GM21423 (cell line): Measurements from ENCODE around the gene PRCP.
"Not testable (repeated sequence)": the region's sequence is repeated elsewhere in the genome, so short reads cannot be mapped to it uniquely, and the experiment has no call there.

ENCODE experiments used
- ATAC-seq: cut with Tn5 transposase; IDR thresholded peaks from one replicate; pipeline ENCODE4 v1.9.1; 2021; ENCODE audit warnings: mild to moderate bottlenecking, moderate library complexity; ENCODE audit not compliant: unreplicated experiment

The PRCP gene

DNA sequence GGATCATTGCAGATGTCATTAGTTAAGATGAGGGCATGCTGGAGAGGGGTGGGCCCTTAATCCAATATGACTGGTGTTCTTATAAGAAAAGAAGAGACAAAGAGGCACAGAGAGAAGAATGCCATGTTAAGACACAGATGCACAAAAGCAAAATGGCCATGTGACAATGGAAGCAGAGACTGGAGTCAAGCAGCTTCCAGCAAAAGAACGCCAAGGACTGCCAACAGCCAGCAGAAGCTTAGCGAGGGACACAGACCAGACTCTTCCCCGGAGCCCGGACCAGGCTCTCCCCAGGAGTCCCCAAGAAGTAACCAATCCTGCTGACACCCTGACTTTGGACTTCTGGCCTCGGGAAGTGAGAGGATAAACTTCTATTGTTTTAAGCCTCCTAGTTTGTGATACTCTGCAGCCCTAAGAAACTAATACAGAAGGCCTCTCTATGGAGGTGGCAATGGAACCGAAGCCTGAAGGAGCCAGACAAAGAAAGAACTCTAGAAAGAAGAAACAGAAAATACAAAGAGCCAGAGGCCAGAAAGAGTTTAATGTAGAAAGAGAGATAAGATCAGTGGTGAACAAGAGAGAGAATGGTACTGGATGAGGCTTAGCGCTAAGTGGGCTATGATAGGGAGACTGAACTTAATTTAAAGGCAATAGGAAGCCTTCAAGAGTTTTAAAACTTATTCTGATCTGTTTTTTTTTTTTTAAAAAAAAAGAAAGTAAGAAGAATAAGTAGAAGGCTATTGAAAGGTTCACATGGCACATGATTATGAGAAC is 27.7 kb downstream of the PRCP start:
- ATAC-seq = no peak

DNA sequence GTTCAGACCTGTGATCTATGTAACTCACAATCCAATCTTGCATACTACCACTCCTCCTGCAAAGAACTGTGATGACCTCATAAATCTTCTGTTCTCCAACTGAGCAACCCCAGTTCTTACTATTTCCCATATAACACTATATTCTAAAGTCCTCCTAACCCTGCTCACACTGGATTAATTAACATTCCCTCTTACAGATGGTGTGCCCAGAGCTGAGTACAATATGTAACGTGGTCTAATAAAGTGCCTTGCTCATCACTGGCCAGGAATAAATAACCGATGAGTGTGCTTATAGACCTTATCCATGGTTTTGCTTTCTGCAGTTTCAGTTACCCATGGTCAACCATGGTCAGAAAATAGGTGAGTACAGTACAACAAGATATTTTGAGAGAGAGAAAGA is 28.6 kb downstream of the PRCP start:
- ATAC-seq = no peak

GRCh38 chr11:82869657-82870056 is 30.6 kb downstream of the PRCP start:
- no peak for ATAC-seq

DNA sequence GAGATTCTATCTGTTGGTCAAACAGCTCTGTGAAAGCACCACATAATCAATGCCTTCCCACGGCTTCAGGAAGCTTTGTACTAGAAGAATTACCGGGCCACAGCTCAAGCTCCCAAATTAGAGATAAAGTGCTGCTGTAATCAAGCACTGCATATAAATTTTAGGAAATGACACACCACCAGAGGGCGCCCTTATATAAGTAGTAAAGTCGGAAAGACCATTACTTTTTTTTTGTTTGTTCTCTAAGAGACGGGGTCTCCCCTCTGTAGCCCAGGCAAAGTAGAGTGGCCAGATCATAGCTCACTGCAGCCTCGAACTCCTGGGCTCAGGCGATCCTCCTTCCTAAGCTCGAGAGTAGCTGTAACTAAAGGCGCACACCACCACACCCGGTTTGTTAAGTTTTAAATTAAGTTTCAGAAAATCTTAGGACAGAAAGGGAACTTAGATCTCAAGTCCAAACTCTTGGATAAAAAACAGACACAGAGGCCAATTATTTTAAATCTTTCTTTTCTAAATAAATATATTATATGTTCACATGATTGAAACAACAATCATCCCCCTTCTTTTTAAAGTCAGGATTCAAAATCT is 32.6 kb downstream of the PRCP start:
- no peak for ATAC-seq

DNA sequence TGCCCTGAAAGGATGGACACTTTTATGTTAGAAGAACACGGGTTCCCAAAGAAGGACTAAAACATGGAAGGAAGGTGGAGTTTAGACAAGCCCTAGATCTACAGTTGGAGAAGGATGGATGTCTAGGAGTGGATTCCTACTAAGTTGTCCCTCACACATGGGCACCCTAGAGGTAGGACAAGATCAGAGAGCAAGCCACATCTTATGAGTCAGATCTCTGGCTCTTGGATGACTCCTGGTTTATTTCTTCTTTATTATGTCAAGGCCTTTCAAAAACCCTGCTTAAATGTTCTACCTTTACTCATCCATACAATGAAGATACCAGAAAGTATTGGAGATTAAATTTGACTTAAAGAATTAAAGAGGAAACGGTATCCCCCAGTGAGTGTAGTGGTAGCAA is 34.4 kb downstream of the PRCP start:
- no peak for ATAC-seq

DNA sequence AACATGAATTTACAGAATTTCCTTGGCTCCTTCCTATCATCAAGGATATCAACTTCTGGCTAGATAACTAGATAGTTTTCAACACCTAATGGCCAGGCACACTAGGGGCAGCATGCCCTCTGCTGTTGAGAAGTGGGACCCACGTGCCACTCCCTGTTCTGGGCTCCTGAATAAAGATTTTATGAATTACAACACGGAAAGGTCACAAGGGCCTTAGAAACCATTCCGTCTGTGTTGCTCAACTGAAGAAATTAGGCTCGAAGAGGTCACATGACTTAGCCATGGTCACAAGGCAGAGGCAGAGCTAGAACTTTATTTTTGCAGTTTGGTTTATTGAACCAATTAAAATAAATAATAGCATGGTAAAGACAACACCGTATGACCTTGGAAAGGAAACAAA is 36.0 kb downstream of the PRCP start:
- no peak for ATAC-seq

- ATAC-seq = no peak
Observed at GRCh38 chr11:82863209-82863608, 37.0 kb downstream of the PRCP start.

DNA sequence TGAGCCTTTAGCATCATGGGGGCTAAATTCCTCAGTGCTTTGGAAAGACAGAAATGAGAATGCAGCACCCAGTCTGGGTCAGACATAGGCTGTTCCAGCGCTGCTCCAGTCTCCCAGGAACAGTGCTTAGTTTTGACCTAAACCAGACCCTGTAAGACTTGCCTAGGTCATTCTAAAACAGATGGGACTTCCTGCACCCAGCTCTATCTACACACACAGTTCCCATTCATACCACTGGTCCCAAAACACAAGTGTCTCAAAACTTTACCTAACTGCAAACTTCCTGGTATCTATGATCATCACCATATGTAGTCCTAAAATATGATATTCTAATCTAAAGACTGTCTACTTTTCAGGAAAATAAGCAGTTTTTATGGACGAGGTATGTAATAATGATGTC is 37.9 kb downstream of the PRCP start:
- no peak for ATAC-seq

DNA sequence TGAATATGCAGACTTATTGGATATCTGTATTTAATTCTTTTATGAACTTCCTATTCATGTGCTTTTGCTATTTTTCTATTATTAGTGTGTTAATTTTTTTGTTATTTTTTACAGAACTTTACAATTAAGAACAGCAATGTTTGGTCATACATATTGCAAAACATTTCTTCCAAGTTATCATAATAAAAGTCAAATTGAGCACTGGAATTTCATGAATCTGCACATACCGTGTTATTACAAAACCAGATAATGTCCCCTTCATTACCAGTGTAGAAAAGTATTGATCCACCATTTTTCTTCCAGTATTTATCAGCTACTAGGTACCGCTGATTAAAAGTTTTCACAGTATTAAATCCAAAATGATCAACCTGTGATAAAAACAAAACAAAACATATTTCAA is 40.5 kb downstream of the PRCP start:
- no peak for ATAC-seq

GRCh38 chr11:82858556-82859091 is 41.6 kb downstream of the PRCP start:
- ATAC-seq = no peak

DNA sequence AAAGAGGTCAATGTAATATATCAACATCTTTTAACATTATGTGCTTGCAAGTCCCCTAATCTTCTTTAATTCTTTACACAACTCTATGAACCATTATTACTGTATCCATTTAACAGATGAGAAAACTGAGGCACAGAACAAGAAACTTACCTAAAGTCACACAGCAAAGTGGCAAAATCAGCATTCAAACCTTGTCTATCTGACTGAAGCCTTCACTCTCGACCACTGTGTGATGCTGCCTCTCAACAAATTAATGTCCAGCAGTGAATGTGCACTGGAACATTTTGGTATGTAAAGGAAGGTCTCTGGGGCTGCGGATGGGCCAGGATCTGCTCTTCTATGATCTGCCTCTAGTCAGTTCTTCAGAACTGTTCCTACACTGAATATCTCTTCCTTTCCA is 42.1 kb downstream of the PRCP start:
- ATAC-seq = no peak

DNA sequence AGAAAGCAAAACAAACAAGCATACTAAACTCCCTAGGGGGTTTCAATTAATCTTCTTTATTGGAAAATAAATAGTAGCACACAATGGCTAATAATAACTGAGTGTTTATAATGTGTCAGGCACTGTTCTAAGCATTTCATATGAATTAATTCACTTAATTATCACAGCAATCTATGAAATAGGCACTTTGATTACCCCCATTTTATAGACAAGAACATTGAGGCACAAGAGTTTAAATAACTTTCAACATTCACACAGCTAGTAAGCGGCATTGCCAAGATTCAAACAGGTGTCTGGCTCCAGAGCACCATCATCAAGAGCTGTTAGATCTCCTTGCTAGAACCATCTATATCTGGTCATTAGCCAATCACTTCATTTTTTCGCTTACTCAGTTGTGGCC is 43.1 kb downstream of the PRCP start:
- no peak for ATAC-seq

GRCh38 chr11:82855616-82856015 is 44.6 kb downstream of the PRCP start:
- ATAC-seq = no peak

- ATAC-seq = not testable (repeated sequence)
Observed at GRCh38 chr11:82854916-82855315, 45.3 kb downstream of the PRCP start.

GRCh38 chr11:82854242-82854641 is 46.0 kb downstream of the PRCP start:
- ATAC-seq = no peak

DNA sequence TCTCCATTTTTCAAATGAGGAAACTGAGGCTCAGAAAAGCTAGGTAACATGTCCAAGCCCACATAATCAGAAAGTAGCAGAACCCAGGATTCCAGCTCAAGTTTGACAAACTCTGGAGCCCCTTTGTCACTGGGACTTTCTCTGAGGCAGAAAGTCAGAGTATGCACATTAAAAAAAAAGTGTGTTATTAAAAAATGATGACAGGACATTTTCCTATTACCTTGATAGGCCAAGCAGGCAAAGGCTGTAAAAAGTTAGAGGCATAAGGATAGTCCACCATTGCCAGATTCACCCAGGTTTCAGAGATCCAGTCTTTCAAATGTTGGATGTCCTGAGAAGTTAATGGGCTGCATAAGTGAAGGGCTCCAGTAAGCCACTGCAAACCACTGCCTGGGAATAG is 51.4 kb downstream of the PRCP start:
- ATAC-seq = no peak

GRCh38 chr11:82845356-82846353 is 54.6 kb downstream of the PRCP start:
- ATAC-seq = no peak

DNA sequence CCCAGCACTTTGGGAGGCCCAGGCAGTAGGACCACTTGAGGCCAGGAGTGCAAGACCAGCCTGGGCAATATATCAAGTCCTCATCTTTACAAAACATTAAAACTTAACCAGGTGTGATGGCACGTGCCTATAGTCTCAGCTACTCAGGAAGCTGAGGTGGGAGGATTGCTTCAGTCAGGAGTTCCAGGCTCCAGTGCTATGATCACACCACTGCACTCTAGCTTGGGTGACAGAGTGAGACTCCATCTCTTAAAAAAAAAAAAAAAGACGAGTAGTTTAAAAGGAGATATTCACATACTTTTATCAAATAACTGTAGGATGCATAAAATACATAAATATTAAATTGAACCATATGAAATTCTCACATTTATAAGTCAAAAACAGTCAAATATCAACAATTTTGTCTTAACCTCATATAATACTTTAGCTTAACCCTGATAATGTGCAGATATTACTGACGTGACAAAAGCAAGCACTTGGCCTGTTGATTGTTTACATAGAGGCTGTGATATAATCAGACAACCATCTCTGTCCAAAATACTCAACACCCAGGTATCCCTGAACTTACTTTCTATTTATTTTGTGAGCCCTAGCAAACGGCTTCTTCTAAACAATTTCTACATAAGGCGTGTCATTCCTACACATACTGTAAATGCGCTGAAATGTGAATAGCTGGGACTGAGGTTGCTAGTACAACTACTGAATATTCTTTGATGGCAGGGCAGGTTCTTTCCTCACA is 57.0 kb downstream of the PRCP start:
- no peak for ATAC-seq

- no peak for ATAC-seq
Observed at GRCh38 chr11:82842019-82842418, 58.2 kb downstream of the PRCP start.

GRCh38 chr11:82837650-82838049 is 62.6 kb downstream of the PRCP start:
- ATAC-seq = no peak

DNA sequence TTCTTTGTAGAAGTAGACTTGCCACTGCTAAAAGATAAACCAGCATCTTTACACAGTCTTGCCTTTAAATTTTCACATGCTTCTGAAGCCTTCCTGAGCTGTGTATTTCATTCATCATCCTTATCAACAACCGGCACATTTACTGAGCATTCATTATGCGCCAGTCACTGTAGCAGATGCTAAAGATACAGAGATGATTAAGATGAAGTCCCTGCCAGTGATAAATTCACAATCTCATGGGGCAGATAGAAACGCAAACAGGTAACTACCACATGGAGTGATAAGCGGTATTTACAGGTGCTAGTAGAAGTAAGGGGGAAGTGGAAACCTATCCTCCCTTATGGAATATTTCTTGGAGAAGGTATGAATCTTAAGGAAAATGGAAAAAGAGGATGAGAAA is 67.2 kb downstream of the PRCP start:
- ATAC-seq = no peak
